ENCODE measurements around the gene ALOXE3. TPM values are rescaled to one million over a fixed set of nuclear protein-coding genes. Genes with fewer than 3 reads are reported as not detected.

Gene ALOXE3
- total RNA-seq, 1 experiment from 2014 or later, result 0.13 TPM

DNA sequence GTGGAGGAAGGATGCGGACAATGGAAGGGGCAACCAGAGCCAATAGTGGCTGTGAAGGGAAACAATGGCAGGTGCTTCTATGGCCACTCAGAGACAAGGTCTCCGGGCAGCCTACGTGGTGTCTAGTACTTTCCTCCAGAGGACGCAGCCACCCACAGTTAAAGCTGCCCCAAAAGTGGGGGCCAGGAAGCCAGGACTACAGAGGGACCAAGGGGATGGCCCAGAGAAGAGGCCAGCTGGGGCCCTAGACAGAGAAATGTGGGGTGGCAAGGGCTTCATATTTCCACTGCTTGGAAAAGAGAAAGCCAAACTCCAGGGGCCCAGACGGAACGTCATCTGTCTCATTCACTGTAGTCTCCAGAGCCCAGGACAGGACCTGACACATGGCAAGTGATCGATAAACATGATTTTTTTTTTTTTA lies 34.7 kb upstream of the ALOXE3 start:
- Histone ChIP-seq H3K9me3 (ENCODE audit: control insufficient read depth, low read depth, low read length) (no peaks in the 10 kb centered on the region), H2AFZ (ENCODE audit: low read length) (no peak overlapping the region), H2AK5ac (ENCODE audit: insufficient read length, low read length) (no peak overlapping the region), H3K23me2 (ENCODE audit: insufficient read length, low read depth, low read length, poor library complexity, severe bottlenecking) (peaks cover 21% of the 10 kb centered on the region), H3K56ac (ENCODE audit: insufficient read length, low read depth, low read length) (no peak overlapping the region), H3T11ph (ENCODE audit: low read length) (no peak overlapping the region), H4K8ac (replicated peaks; ENCODE audit: insufficient read length, low read depth, low read length) (no peak overlapping the region), H4K91ac (ENCODE audit: insufficient read length, low read depth, low read length) (no peak overlapping the region), H2BK5ac (ENCODE audit: insufficient read length, low read length) (no peak overlapping the region), H2BK12ac (ENCODE audit: insufficient read length, low read depth, low read length) (peak overlapping the region; percentile 83), H4K20me1 (ENCODE audit: control insufficient read depth, insufficient read depth, insufficient read length) (no peaks in the 10 kb centered on the region), H2BK20ac (ENCODE audit: low read depth, low read length, poor library complexity, severe bottlenecking) (no peak overlapping the region), H3K4me1 (ENCODE audit: insufficient read depth, low read length) (peaks cover 5% of the 10 kb centered on the region), H3K18ac (ENCODE audit: insufficient read length, low read depth, low read length) (peak overlapping the region; percentile 14), H3K14ac (ENCODE audit: insufficient read depth, low read length) (no peak overlapping the region), H3K4ac (ENCODE audit: low read depth, low read length) (no peak overlapping the region), H3K27ac (ENCODE audit: insufficient read length, low read depth, low read length) (no peak overlapping the region), H3K9ac (ENCODE audit: extremely low read depth, insufficient read length, low read length) (no peak overlapping the region), H3K79me2 (ENCODE audit: insufficient read depth, low read length) (no peaks in the 10 kb centered on the region), H3K23ac (ENCODE audit: insufficient read length, low read depth, low read length) (no peak overlapping the region), H3K4me2 (ENCODE audit: insufficient read depth, insufficient read length, low read length) (peak overlapping the region; percentile 23), H3K27me3 (ENCODE audit: insufficient read depth, low read length) (no peaks in the 10 kb centered on the region), H3K79me1 (ENCODE audit: insufficient read depth, low read depth, low read length, poor library complexity, severe bottlenecking) (peaks cover 2% of the 10 kb centered on the region), H2BK15ac (ENCODE audit: low read depth, low read length) (no peak overlapping the region), H2BK120ac (ENCODE audit: low read depth, low read length, poor library complexity, severe bottlenecking) (no peak overlapping the region), H4K5ac (ENCODE audit: insufficient read length, low read depth, low read length) (no peak overlapping the region)
- TF ChIP-seq, protein P1, sequence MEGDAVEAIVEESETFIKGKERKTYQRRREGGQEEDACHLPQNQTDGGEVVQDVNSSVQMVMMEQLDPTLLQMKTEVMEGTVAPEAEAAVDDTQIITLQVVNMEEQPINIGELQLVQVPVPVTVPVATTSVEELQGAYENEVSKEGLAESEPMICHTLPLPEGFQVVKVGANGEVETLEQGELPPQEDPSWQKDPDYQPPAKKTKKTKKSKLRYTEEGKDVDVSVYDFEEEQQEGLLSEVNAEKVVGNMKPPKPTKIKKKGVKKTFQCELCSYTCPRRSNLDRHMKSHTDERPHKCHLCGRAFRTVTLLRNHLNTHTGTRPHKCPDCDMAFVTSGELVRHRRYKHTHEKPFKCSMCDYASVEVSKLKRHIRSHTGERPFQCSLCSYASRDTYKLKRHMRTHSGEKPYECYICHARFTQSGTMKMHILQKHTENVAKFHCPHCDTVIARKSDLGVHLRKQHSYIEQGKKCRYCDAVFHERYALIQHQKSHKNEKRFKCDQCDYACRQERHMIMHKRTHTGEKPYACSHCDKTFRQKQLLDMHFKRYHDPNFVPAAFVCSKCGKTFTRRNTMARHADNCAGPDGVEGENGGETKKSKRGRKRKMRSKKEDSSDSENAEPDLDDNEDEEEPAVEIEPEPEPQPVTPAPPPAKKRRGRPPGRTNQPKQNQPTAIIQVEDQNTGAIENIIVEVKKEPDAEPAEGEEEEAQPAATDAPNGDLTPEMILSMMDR (conservative IDR thresholded peaks at IDR 0.05), result no peak
- DNase-seq, result peak; percentile 43
- no CpG with 5 or more reads among the region's 7 CpGs for WGBS (ENCODE audit: extremely low coverage, insufficient read length, low lambda C conversion rate)
- peaks cover 3% of the 10 kb centered on the region for H3K27me3 Mint-ChIP-seq (ENCODE audit: low read depth)
- peaks cover 11 to 20% (median 17%) of the 10 kb centered on the region in 3 experiments; a peak in 6 of 7 replicates for H3K36me3 Mint-ChIP-seq (ENCODE audit: insufficient read depth in 1 of 3, low read depth in 3 of 3)
- H3K4me3 Mint-ChIP-seq, result peak overlapping the region; percentile 14 to 97; a peak in 3 of 5 replicates
- peak overlapping the region; percentile 3 to 98 (median 95); a peak in 5 of 7 replicates for H3K27ac Mint-ChIP-seq
- peaks cover 21 to 25% of the 10 kb centered on the region in 2 experiments for H3K4me1 Mint-ChIP-seq
- no peaks in the 10 kb centered on the region for H3K9me3 Mint-ChIP-seq

Data from H9 (cell line).